Measurements from ENCODE around the gene DDTL.

DDTL gene

GRCh38 chr22:24006207-24006913 is 39.7 kb downstream of the DDTL start:
- H3K9ac ChIP-seq, result no peak overlapping the region
- peaks cover 7 to 26% (median 24%) of the 10 kb centered on the region in 10 experiments; a peak in 16 of 20 replicates for H3K4me1 ChIP-seq
- no peak overlapping the region for H3K4me3 ChIP-seq
- H3K27ac ChIP-seq, result no peak overlapping the region
- no peak for TF ChIP-seq Cebpa-rat (IDR thresholded peaks at IDR 0.05)
- H3K36me3 ChIP-seq, result no peaks in the 10 kb centered on the region
- H3K27me3 ChIP-seq, result no peaks in the 10 kb centered on the region
- peaks cover 0 to 9% (median 7%) of the 10 kb centered on the region in 11 experiments; a peak in 7 of 22 replicates for H3K9me3 ChIP-seq (replicated peaks in 1 of 11)
- no peaks in the 10 kb centered on the region for H4K20me1 ChIP-seq
- H3K4me2 ChIP-seq, result peak overlapping the region in 2 of 11 experiments; percentile 19 to 66; a peak in 1 of 22 replicates

GRCh38 chr22:24006914-24007214 is 40.2 kb downstream of the DDTL start:
- H4K20me1 ChIP-seq, result peaks cover 0 to 2% (median 0%) of the 10 kb centered on the region in 11 experiments; a peak in 1 of 22 replicates
- H3K9me3 ChIP-seq (replicated peaks in 1 of 11), result peaks cover 0 to 9% (median 7%) of the 10 kb centered on the region in 11 experiments; a peak in 7 of 22 replicates
- H3K4me3 ChIP-seq, result no peak overlapping the region
- H3K36me3 ChIP-seq, result no peaks in the 10 kb centered on the region
- H3K27ac ChIP-seq, result no peak overlapping the region
- TF ChIP-seq Cebpa-rat (IDR thresholded peaks at IDR 0.05), result no peak
- no peak overlapping the region for H3K4me2 ChIP-seq
- peaks cover 7 to 29% (median 25%) of the 10 kb centered on the region in 10 experiments; a peak in 16 of 20 replicates for H3K4me1 ChIP-seq
- no peak overlapping the region for H3K9ac ChIP-seq
- no peaks in the 10 kb centered on the region for H3K27me3 ChIP-seq

DNA sequence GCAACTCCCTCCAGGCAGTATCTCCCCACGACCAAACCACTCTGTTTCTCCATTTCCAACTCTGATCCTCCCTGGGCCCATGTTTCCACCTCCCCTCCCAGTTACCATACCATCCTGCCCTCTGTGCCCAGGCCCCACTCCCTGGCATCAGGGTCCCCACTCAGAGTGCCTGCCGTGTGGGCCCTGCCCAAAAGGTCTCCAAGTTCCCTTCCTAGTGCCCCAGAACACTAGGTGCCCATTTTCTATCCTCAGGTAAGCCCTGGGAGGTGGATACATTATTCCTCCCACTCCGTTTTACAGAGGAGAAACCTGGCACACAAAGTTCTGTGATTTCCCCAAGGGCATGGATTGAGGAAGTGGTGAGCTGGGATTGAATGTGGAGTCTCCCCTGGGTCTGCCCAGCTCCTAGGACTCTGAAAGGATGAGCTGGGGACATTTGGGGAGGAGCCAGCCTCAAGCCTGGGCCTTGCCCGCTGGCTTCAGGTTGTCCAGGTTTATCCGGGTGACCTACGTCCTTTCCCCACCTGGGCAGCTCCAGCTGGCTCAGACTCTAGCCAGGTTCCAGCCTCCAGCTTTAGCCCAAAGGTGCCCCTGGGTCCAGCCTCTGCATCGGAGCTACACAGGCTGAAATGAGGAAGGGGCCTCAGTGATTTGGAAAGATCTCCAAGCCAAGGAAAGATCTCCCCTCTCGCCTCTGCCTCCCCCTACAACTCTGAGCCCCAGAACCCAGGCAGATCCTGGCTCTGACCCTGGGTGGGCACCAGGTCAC is 40.7 kb downstream of the DDTL start:
- Histone ChIP-seq H3K36me3 (no peaks in the 10 kb centered on the region), H3K4me1 (peaks cover 12 to 35% (median 30%) of the 10 kb centered on the region in 10 experiments), H3K4me2 (no peak overlapping the region), H3K9me3 (replicated peaks in 1 of 11) (peaks cover 0 to 9% (median 7%) of the 10 kb centered on the region in 11 experiments; a peak in 7 of 22 replicates), H3K9ac (no peak overlapping the region), H3K27ac (no peak overlapping the region), H3K27me3 (no peaks in the 10 kb centered on the region), H4K20me1 (peaks cover 0 to 8% (median 0%) of the 10 kb centered on the region in 11 experiments; a peak in 3 of 22 replicates), H3K4me3 (no peak overlapping the region)
- no peak for TF ChIP-seq Cebpa-rat (IDR thresholded peaks at IDR 0.05)

- H3K36me3 ChIP-seq, result no peaks in the 10 kb centered on the region
- H3K4me1 ChIP-seq, result peaks cover 17 to 40% (median 35%) of the 10 kb centered on the region in 10 experiments
- no peak overlapping the region for H3K27ac ChIP-seq
- no peak overlapping the region for H3K4me2 ChIP-seq
- peaks cover 0 to 13% (median 0%) of the 10 kb centered on the region in 11 experiments; a peak in 4 of 22 replicates for H4K20me1 ChIP-seq
- H3K9me3 ChIP-seq (replicated peaks in 1 of 11), result peaks cover 0 to 9% (median 7%) of the 10 kb centered on the region in 11 experiments; a peak in 7 of 22 replicates
- H3K27me3 ChIP-seq, result no peaks in the 10 kb centered on the region
- no peak for TF ChIP-seq Cebpa-rat (IDR thresholded peaks at IDR 0.05)
- H3K9ac ChIP-seq, result no peak overlapping the region
- no peak overlapping the region for H3K4me3 ChIP-seq
These were observed 41.3 kb downstream of the DDTL start for GRCh38 chr22:24008022-24008283.

DNA sequence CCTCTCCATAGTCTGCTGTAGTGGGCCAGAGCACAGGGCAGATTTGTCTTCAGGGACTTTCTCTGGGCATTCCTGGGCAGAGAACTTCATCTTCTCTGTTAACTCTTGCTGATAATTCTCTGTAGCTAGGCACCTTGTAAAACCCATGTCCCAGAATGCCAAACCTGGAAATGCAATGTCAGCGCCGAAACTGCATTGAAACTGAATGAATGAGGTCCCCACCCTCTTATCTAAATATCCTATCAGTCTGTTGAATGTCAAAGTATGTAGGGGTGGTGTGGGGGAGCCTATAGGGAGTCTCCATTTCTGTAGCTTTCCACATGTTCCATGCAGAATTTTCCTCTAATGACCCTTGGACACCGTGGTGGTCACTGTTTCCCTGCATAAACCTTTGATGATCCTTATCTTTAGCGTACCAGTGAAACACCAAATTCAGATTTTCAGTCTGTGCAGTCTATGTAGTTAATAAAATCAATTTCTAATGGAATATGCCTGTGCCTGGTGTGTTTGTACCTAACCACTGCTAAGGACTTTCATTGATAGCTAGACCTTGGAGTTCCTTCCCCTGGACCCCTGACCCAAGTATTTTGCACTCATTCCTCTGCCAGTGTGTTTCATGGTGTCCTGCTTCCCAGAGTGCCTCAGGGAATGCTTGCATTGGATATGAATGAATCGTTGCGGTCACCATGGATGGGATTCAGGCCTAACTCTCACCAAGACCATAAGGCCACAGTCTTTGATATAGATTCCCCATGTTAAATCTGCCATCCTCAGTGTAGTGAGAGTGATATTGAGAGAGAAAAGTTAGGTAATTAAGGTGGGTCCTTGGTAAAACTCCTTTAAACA is 41.9 kb downstream of the DDTL start:
- H3K9me3 ChIP-seq (replicated peaks in 1 of 11), result peaks cover 0 to 9% (median 7%) of the 10 kb centered on the region in 11 experiments; a peak in 7 of 22 replicates
- H3K4me1 ChIP-seq, result peaks cover 24 to 44% (median 38%) of the 10 kb centered on the region in 10 experiments
- no peak overlapping the region for H3K9ac ChIP-seq
- no peak overlapping the region for H3K4me2 ChIP-seq
- 0 out of 22 replicates have a peak, but pooled peaks cover 0 to 2% (median 0%) of the 10 kb centered on the region in 11 experiments for H3K36me3 ChIP-seq
- H3K4me3 ChIP-seq, result no peak overlapping the region
- no peak for TF ChIP-seq Cebpa-rat (IDR thresholded peaks at IDR 0.05)
- no peaks in the 10 kb centered on the region for H3K27me3 ChIP-seq
- H3K27ac ChIP-seq, result no peak overlapping the region
- H4K20me1 ChIP-seq, result peaks cover 0 to 18% (median 0%) of the 10 kb centered on the region in 11 experiments; a peak in 4 of 22 replicates

DNA sequence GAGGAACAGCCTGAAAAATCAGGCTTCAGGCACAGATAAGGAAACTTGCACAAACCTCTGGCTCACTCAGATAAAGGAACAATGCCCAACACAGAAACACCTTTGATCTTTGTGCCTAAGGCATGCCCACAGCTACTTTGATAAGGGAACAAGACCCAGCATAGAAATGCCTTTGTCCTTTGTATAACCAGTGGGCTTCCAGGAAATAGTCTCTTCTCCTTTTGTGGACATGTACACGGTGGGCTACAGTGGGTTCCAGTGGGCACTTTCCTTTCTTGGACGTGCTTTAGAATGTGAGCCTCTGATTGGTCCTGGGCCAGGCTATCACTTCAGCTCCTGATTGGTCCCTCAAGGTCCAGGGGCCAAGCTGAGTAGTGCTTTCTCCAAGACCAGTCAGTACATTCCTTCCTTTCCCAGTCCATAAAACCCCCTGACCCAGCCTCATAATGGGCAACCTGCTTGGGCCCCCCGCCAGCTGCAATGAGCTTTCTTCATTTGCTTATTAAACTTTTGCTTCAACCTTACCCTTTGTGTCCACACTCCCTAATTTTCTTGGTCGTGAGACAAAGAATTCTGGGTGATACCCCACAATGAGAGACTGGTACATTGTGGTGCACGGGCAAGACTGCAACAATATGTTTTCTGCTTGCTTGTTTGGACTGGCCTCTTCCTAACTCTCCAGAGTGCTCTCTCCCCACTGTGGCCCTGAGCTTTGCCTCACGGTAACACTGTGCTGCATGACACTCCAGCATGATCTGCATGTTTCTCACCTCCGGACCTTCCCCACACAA is 42.7 kb downstream of the DDTL start:
- Histone ChIP-seq H3K27me3 (no peaks in the 10 kb centered on the region), H3K4me1 (peaks cover 28 to 46% (median 38%) of the 10 kb centered on the region in 10 experiments), H4K20me1 (peaks cover 0 to 18% (median 0%) of the 10 kb centered on the region in 11 experiments; a peak in 4 of 22 replicates), H3K9ac (no peak overlapping the region), H3K36me3 (peaks cover 0 to 10% (median 0%) of the 10 kb centered on the region in 11 experiments; a peak in 1 of 22 replicates), H3K4me2 (no peak overlapping the region), H3K27ac (no peak overlapping the region), H3K4me3 (no peak overlapping the region), H3K9me3 (replicated peaks in 1 of 11) (peaks cover 0 to 9% (median 7%) of the 10 kb centered on the region in 11 experiments; a peak in 7 of 22 replicates)
- TF ChIP-seq Cebpa-rat (IDR thresholded peaks at IDR 0.05), result no peak

DNA sequence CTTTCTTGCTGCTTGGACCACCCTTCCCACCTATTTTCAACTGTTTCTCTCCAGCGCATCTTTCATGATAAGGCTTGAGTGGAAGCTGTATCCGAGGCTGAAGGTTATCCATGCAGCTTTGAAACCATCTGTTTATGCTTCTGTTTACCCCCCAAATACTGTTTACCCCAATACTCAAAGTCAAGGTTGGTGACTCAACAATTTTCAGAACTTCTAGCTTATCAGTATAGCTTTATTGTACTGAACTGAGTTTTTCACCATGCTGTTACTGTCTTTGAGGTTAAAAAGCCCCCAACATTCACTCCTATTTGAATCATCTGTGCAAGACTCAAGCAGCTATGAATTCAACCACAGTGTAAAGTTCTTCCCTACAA is 43.3 kb downstream of the DDTL start:
- Histone ChIP-seq H3K4me2 (no peak overlapping the region), H3K27ac (no peak overlapping the region), H4K20me1 (peaks cover 0 to 18% (median 0%) of the 10 kb centered on the region in 11 experiments; a peak in 4 of 22 replicates), H3K36me3 (peaks cover 0 to 12% (median 0%) of the 10 kb centered on the region in 11 experiments; a peak in 1 of 22 replicates), H3K9me3 (replicated peaks in 1 of 11) (peaks cover 0 to 9% (median 7%) of the 10 kb centered on the region in 11 experiments; a peak in 7 of 22 replicates), H3K27me3 (no peaks in the 10 kb centered on the region), H3K4me3 (no peak overlapping the region), H3K9ac (no peak overlapping the region), H3K4me1 (peaks cover 25 to 40% (median 32%) of the 10 kb centered on the region in 10 experiments)
- TF ChIP-seq Cebpa-rat (IDR thresholded peaks at IDR 0.05), result no peak

DNA sequence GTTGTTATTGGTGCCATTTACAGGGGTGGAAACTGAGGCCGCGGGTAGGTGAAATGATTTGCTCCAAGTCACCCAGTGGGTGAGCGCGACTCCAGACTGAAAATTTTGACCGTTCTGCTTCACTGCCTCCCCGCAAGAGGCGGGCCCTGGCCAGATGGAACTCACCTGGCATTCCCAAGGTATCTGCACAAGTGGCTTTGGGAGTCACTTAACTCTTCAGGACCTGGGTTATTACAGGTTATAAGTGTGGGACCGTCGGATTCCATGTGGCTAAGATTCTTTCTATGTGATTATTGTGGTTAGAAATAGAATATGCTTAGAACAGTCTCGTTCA is 45.0 kb downstream of the DDTL start:
- H3K4me2 ChIP-seq, result peak overlapping the region; percentile 86 to 96 (median 92)
- TF ChIP-seq Cebpa-rat (IDR thresholded peaks at IDR 0.05), result no peak
- H3K9me3 ChIP-seq (replicated peaks in 1 of 11), result peaks cover 0 to 20% (median 18%) of the 10 kb centered on the region in 11 experiments; a peak in 16 of 22 replicates
- H3K4me1 ChIP-seq, result peaks cover 16 to 29% (median 23%) of the 10 kb centered on the region in 10 experiments
- peak overlapping the region; percentile 73 to 88 (median 78) for H3K27ac ChIP-seq
- H3K4me3 ChIP-seq, result peak overlapping the region; percentile 83 to 100 (median 93)
- peaks cover 0 to 18% (median 0%) of the 10 kb centered on the region in 11 experiments; a peak in 5 of 22 replicates for H4K20me1 ChIP-seq
- H3K9ac ChIP-seq, result peak overlapping the region; percentile 80 to 94 (median 83)
- no peaks in the 10 kb centered on the region for H3K27me3 ChIP-seq
- peaks cover 0 to 25% (median 11%) of the 10 kb centered on the region in 11 experiments; a peak in 16 of 22 replicates for H3K36me3 ChIP-seq

Data from BLaER1 treated with 17β-estradiol and CSF1 and Interleukin-3, amounts not matched to agents 10 nM and 100 nM (cell line).